ENCODE data around the gene PPP3CB. TPM values are rescaled to one million over a fixed set of nuclear protein-coding genes. Genes with fewer than 3 reads are reported as not detected.

Gene PPP3CB
- total RNA-seq, 4 donors from 2014 or later = 62.2 to 99.5 (median 77.8) TPM

DNA sequence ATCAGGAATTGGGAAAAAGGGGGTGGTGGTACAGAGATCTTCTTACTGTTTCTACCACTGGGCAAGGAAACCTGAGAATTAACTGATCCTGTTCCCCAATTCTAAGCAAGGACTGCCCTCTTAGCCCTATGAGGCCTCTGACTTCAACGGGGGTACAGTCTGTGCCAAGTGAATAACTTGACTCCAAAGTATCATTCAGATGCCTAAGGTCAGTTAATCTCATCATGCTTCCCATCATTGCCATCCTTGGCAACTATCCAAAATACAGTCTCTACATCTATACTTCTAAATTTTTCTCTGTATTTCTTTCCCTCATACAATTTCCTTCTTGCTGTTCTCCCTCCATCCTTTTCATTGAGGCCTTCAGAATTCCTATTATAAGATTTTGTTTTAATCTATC lies 10.5 kb downstream of the PPP3CB start:
- TF ChIP-seq CTCF (IDR thresholded peaks at IDR 0.05; ENCODE audit: low read depth) = no peak

- TF ChIP-seq CTCF (IDR thresholded peaks at IDR 0.05; ENCODE audit: low read depth) = no peak
Observed at GRCh38 chr10:73480158-73480557, 15.7 kb downstream of the PPP3CB start.

- TF ChIP-seq CTCF (IDR thresholded peaks at IDR 0.05; ENCODE audit: low read depth) = no peak
Observed at GRCh38 chr10:73478636-73479035, 17.2 kb downstream of the PPP3CB start.

DNA sequence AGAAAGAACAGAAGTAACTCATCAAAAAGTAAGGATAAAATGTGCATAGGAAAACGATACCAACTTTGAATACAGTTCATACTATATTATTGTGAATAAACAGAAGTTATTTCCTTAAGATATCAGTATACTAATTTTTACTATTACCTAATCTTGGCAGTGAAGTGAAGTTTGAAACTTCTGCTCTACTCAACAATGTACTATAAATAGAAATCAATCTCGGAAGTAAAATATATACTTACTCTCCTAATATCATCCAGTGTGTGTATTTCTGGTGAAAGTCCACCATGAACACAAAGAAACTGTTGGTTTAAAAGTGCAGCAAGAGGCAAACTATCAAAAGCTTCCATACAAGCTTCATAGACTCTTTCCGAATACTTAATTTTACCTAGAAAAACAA lies 24.6 kb downstream of the PPP3CB start:
- no peak for TF ChIP-seq CTCF (IDR thresholded peaks at IDR 0.05; ENCODE audit: low read depth)

DNA sequence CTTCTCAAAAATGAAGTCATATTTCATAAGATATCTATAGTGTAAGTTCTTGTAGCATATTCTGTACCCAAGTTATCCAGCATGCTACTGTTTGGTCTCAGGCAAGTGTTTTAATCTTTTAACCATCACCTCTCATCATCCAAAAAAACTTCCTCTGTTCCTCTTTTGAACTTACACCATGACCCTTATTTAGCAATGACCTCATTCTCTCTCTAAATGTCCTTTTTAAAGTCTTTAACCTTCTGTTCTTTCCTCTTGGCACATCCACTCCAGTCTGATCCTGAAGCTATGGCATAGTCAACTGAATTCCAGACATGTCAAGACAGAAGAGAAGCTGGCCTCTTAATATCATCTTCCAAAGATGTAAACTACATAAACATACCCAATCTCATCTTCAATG lies 26.2 kb downstream of the PPP3CB start:
- TF ChIP-seq CTCF (IDR thresholded peaks at IDR 0.05; ENCODE audit: low read depth) = no peak

DNA sequence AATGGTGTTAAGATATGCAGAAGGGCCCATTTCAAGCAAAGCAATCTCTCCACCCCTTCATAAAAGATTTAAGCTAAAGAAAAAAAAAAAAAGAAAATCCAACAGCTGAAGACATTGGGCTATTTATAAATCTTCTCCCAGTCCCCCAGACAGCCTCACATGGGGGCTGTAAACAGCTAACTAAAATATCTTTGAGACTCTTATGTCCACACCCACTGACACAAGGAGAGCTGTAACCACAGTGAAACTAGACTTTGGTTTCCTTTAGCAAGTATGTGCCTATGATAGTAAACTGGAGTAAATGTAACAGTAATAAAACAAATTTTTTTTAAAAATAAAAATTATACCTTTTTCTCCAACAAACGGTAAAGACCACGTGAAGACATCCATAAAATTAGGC lies 28.6 kb downstream of the PPP3CB start:
- TF ChIP-seq CTCF (IDR thresholded peaks at IDR 0.05; ENCODE audit: low read depth) = no peak

- TF ChIP-seq CTCF (IDR thresholded peaks at IDR 0.05; ENCODE audit: low read depth) = no peak
Observed at GRCh38 chr10:73465978-73466726, 29.7 kb downstream of the PPP3CB start.
